MG63 (cell line): ENCODE results near the gene MSH3. TPM values are rescaled to one million over a fixed set of nuclear protein-coding genes. Genes with fewer than 3 reads are reported as not detected.
"Not testable (repeated sequence)": the region's sequence is repeated elsewhere in the genome, so short reads cannot be mapped to it uniquely, and the experiment has no call there.

Source experiments
- DNase-seq: peaks from one replicate; pipeline ENCODE4 v3.0.0-alpha.2; 2020
- H3K27me3 ChIP-seq: fragments of 250-450 bp; sonication (Bioruptor Pico); 2 replicates; pipeline ENCODE4 v1.5.1; 2020; ENCODE audit warnings: mild to moderate bottlenecking, moderate library complexity
- H3K36me3 ChIP-seq: fragments of 250-450 bp; sonication (Bioruptor Pico); 2 replicates; pipeline ENCODE4 v1.5.1; 2020; ENCODE audit warnings: mild to moderate bottlenecking, moderate library complexity
- H3K4me3 ChIP-seq: fragments of 250-450 bp; sonication (Bioruptor Pico); 2 replicates; pipeline ENCODE4 v1.5.1; 2020; ENCODE audit warnings: mild to moderate bottlenecking, moderate library complexity
- H3K9me3 ChIP-seq: fragments of 250-450 bp; sonication (Bioruptor Pico); 2 replicates; pipeline ENCODE4 v1.5.1; 2020; ENCODE audit warnings: mild to moderate bottlenecking, moderate library complexity
- total RNA-seq: library from RNA; depleted of rRNA; stranded (reverse); fragments of >200 nt; shearing (Covaris generic); gene quantifications from 2 replicates; pipeline ENCODE4 v1.2.3, GENCODE V29; 2014; ENCODE audit warnings: low replicate concordance

Gene MSH3
- total RNA-seq, 1 experiment from 2014 or later, result 13.9 TPM

GRCh38 chr5:80825786-80826460 lies 171.5 kb downstream of the MSH3 start:
- Histone ChIP-seq H3K4me3 (no peak overlapping the region), H3K36me3 (no peaks in the 10 kb centered on the region), H3K9me3 (peaks cover 4% of the 10 kb centered on the region; the same call in 1 of the 2 replicates), H3K27me3 (no peaks in the 10 kb centered on the region)
- DNase-seq, result no peak

- no peaks in the 10 kb centered on the region; the same call in 1 of the 2 replicates for H3K9me3 ChIP-seq
- no peak for DNase-seq
- no peaks in the 10 kb centered on the region for H3K27me3 ChIP-seq
- no peak overlapping the region for H3K4me3 ChIP-seq
- H3K36me3 ChIP-seq, result no peaks in the 10 kb centered on the region
Observed at GRCh38 chr5:80834710-80835109, 180.3 kb downstream of the MSH3 start.

GRCh38 chr5:80835128-80835527 lies 180.7 kb downstream of the MSH3 start:
- no peaks in the 10 kb centered on the region for H3K27me3 ChIP-seq
- no peaks in the 10 kb centered on the region for H3K9me3 ChIP-seq
- DNase-seq, result no peak
- no peak overlapping the region for H3K4me3 ChIP-seq
- no peaks in the 10 kb centered on the region for H3K36me3 ChIP-seq

- H3K9me3 ChIP-seq, result no peaks in the 10 kb centered on the region
- no peaks in the 10 kb centered on the region for H3K27me3 ChIP-seq
- DNase-seq, result no peak
- H3K36me3 ChIP-seq, result no peaks in the 10 kb centered on the region
- no peak overlapping the region for H3K4me3 ChIP-seq
Observed at GRCh38 chr5:80837679-80838078, 183.2 kb downstream of the MSH3 start.

- H3K9me3 ChIP-seq, DNase-seq, H3K4me3 ChIP-seq, H3K27me3 ChIP-seq, H3K36me3 ChIP-seq: not testable (repeated sequence)
Observed at GRCh38 chr5:80841026-80841797, 186.8 kb downstream of the MSH3 start.

- H3K36me3 ChIP-seq, H3K27me3 ChIP-seq, DNase-seq, H3K4me3 ChIP-seq: not testable (repeated sequence)
- peaks cover 15% of the 10 kb centered on the region for H3K9me3 ChIP-seq
Observed at GRCh38 chr5:80846422-80846821, 192.0 kb downstream of the MSH3 start.

GRCh38 chr5:80850168-80850567 lies 195.7 kb downstream of the MSH3 start:
- DNase-seq, H3K4me3 ChIP-seq, H3K36me3 ChIP-seq, H3K27me3 ChIP-seq: not testable (repeated sequence)
- H3K9me3 ChIP-seq, result peaks cover 15% of the 10 kb centered on the region

- peaks cover 15% of the 10 kb centered on the region for H3K9me3 ChIP-seq
Observed at GRCh38 chr5:80852331-80853245, 198.1 kb downstream of the MSH3 start.

GRCh38 chr5:80853413-80853812 lies 199.0 kb downstream of the MSH3 start:
- H3K36me3 ChIP-seq, result peaks cover 3% of the 10 kb centered on the region
- peaks cover 15% of the 10 kb centered on the region for H3K9me3 ChIP-seq
- no peak for DNase-seq
- H3K4me3 ChIP-seq, result no peak overlapping the region
- H3K27me3 ChIP-seq, result no peaks in the 10 kb centered on the region

More at GRCh38 chr5:80852331-80853245, 198.1 kb downstream of the MSH3 start:
- Histone ChIP-seq H3K27me3 (no peaks in the 10 kb centered on the region), H3K36me3 (peaks cover 3% of the 10 kb centered on the region), H3K4me3 (no peak overlapping the region)
- no peak for DNase-seq

- Histone ChIP-seq H3K4me3 (no peak overlapping the region), H3K36me3 (peaks cover 3% of the 10 kb centered on the region), H3K9me3 (peaks cover 11% of the 10 kb centered on the region), H3K27me3 (no peaks in the 10 kb centered on the region)
- DNase-seq, result no peak
Observed at GRCh38 chr5:80854583-80854982, 200.1 kb downstream of the MSH3 start.

- DNase-seq, result no peak
- H3K36me3 ChIP-seq, result 0 out of 2 replicates have a peak, but pooled peaks cover 3% of the 10 kb centered on the region
- H3K9me3 ChIP-seq, result no peaks in the 10 kb centered on the region
- H3K4me3 ChIP-seq, result no peak overlapping the region
- H3K27me3 ChIP-seq, result no peaks in the 10 kb centered on the region
Observed at GRCh38 chr5:80860924-80861613, 206.6 kb downstream of the MSH3 start.

- Histone ChIP-seq H3K4me3 (no peak overlapping the region), H3K9me3 (no peaks in the 10 kb centered on the region), H3K36me3 (no peaks in the 10 kb centered on the region), H3K27me3 (no peaks in the 10 kb centered on the region)
- no peak for DNase-seq
Observed at GRCh38 chr5:80863708-80864107, 209.3 kb downstream of the MSH3 start.

GRCh38 chr5:80864109-80864508 lies 209.7 kb downstream of the MSH3 start:
- no peaks in the 10 kb centered on the region for H3K36me3 ChIP-seq
- no peak for DNase-seq
- no peaks in the 10 kb centered on the region for H3K9me3 ChIP-seq
- H3K4me3 ChIP-seq, result no peak overlapping the region
- H3K27me3 ChIP-seq, result no peaks in the 10 kb centered on the region

GRCh38 chr5:80864706-80865435 lies 210.4 kb downstream of the MSH3 start:
- DNase-seq, result no peak
- Histone ChIP-seq H3K4me3 (no peak overlapping the region), H3K36me3 (no peaks in the 10 kb centered on the region), H3K9me3 (no peaks in the 10 kb centered on the region), H3K27me3 (no peaks in the 10 kb centered on the region)

- Histone ChIP-seq H3K9me3 (no peaks in the 10 kb centered on the region), H3K36me3 (no peaks in the 10 kb centered on the region)
- no peak for DNase-seq
Observed at GRCh38 chr5:80865551-80865950, 211.1 kb downstream of the MSH3 start.

GRCh38 chr5:80866371-80866770 lies 211.9 kb downstream of the MSH3 start:
- DNase-seq, result no peak
- Histone ChIP-seq H3K27me3 (no peaks in the 10 kb centered on the region), H3K4me3 (no peak overlapping the region), H3K9me3 (no peaks in the 10 kb centered on the region), H3K36me3 (no peaks in the 10 kb centered on the region)

More at GRCh38 chr5:80865551-80865950, 211.1 kb downstream of the MSH3 start:
- H3K4me3 ChIP-seq, result no peak overlapping the region
- no peaks in the 10 kb centered on the region for H3K27me3 ChIP-seq
